ENCODE results near the gene CAMK2A. TPM values are rescaled to one million over a fixed set of nuclear protein-coding genes. Genes with fewer than 3 reads are reported as not detected.

CAMK2A gene
- total RNA-seq, 4 donors from 2014 or later, result not detected

GRCh38 chr5:150328515-150328914, 38.9 kb upstream of the CAMK2A start:
- no peak for TF ChIP-seq CTCF (IDR thresholded peaks at IDR 0.05; ENCODE audit: low read depth)

- TF ChIP-seq CTCF (IDR thresholded peaks at IDR 0.05; ENCODE audit: low read depth), result no peak
These were observed 37.6 kb upstream of the CAMK2A start for GRCh38 chr5:150327139-150327538.

DNA sequence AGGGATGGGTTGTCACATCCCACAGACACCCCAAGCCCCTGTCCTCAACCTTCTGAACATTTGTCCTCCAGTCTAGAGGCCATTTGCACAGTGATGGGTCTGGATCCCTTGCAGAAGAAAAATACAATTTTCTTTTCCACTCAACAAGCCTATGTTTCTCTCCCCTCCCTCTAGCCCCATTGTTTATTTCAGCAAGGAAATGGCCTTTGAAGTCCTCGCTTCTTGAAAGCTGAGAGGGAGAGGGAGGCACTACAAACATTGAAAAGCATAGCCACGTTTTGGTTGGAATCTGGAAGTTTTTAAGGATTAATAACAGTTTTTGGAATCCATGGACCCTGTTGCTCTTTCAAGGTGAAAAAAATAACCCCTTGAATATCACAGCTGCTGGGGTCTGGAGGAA, 37.1 kb upstream of the CAMK2A start:
- no peak for TF ChIP-seq CTCF (IDR thresholded peaks at IDR 0.05; ENCODE audit: low read depth)

DNA sequence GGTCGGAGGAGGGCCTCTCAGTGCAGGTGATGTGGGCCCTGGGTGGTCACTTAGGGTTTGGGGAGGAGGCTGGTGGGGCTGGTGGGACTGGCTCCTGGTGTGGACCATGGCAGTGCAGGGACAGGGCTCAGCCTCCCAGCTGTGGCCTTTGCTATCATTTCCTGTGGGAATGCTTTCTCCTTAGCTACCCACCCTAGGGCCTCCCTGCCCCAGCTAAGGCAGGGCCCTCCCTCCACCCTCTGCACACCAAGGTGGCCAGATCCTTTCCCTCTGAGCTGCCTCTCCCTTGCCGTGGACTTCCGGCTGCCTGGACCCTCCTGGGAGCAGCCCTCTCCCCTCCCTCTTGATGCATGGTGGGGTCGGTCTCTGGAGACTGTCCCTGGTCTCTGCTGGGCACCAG, 35.9 kb upstream of the CAMK2A start:
- TF ChIP-seq CTCF (IDR thresholded peaks at IDR 0.05; ENCODE audit: low read depth), result no peak

DNA sequence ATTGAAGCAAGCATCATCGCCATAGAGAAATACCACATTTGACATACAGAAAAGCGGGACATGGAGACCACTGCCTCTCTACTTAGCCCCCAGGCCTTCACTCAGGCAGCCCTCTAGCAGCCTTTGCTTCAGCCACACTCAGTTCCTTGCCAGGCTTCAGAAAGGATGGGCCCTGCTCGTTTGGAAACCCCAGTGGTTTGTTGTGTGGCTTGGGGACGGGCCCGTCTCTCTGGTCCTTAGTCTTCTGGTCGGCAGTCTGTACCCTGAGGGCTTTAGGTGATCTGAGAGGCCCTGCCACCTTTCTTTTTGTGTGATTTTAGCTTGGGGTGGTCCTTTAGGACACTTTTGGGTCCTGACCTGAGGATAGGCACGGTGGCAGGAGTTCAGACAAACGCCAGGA, 34.2 kb upstream of the CAMK2A start:
- no peak for TF ChIP-seq CTCF (IDR thresholded peaks at IDR 0.05; ENCODE audit: low read depth)

DNA sequence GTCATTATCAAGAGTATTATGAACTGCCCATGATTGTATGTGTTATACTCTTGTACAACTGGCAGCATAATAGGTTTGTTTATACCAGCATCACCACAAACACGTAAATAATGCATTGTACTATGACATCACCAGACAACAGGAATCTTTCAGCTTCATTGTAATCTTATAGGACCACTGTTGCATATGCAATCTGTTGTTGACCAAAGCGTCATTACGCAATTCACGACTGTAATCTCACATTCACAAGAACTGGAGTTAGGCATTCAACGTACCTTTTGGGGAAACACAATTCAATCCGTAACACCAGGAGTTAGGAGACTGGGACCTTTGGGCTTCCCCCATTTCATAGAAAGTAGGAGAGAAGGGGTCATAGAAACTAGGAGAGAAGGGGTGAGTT, 33.5 kb upstream of the CAMK2A start:
- no peak for TF ChIP-seq CTCF (IDR thresholded peaks at IDR 0.05; ENCODE audit: low read depth)

GRCh38 chr5:150322202-150322601, 32.6 kb upstream of the CAMK2A start:
- no peak for TF ChIP-seq CTCF (IDR thresholded peaks at IDR 0.05; ENCODE audit: low read depth)

Data from subcutaneous adipose tissue (tissue), 4 donors.